Measurements from ENCODE around the gene CD22.
"Not testable (repeated sequence)": the region's sequence is repeated elsewhere in the genome, so short reads cannot be mapped to it uniquely, and the experiment has no call there.

CD22 gene

DNA sequence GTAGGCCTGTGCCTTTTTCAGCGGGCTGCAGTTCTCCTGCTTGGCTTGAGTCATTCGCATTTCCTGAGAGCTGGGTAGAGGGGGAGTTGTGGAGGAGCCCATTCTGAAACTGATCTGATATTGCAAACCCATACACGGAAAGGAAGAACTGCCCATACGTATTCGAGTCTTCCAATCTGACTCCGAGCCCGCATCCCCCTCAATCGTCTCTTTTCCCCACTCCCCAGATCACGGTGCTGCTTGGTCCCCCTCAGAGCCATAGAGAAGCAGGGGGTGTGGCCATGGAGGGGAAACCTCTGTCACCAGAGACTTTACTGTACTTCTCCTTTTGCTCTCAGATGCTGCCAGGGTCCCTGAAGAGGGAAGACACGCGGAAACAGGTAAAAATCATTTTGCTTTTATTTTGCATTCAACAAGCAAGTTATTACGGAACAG is at the start of gene CD22:
CD22 (plus strand) TSS at position 337 of the 435 bp plus-strand sequence. CDS start 2,854 bp downstream, outside the sequence.
- DNase-seq = no peak

DNA sequence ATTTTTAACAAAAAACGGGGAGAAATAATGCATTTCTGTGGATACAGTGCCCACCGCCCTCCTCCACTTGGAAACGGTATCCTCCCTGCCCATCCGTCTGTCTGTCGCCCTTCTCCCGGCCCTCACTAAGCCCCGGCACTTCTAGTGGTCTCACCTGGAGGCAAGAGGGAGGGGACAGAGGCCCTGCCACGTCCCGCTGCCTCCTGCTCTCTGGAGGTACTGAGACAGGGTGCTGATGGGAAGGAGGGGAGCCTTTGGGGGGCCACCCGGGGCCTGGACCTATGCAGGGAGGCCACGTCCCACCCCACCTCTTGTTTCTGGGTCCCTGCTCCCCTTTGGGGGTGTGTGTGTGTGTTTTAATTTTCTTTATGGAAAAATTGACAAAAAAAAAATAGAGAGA is 49.6 kb upstream of the CD22 start:
- DNase-seq = no peak

DNA sequence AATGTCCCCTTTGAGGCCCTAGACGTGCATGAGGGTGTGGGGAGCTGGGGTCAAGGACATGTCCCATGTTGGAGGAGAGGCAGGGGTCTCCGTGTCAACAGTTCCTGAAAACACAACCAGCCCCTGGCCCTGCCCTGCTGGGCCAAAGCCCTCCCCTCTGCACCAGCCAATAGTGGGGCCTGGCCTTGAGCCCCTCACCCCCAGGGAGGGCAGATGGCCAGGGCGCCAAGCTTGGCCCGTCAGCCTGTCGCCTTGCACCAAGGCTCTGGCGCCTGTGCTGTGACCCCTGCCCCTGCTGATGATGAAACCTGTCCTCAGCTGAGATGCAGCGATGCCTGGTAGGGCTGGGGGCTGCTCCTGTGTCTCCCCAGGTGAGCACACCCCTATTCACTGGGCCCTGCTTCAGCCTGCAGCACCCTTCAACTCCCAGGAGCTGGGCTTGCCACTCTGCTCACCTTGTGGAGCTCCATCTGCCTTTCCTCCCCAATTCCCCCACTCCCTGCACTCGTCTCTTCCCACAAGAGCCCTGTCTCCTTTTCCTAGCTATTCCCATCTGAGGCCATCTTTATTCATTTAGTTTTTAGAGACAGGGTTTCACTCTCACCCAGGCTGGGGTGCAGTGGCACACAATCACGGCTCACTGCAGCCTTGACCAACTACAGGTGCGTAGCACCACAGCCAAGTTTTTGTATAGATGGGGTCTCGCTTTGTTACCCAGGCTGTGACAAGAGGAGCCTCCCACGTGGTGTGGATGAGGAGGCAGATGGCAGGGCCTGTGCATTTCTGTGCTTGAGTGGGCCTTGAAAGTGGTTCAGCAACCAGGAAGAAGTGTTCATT is 48.8 kb upstream of the CD22 start:
- no peak for DNase-seq

DNA sequence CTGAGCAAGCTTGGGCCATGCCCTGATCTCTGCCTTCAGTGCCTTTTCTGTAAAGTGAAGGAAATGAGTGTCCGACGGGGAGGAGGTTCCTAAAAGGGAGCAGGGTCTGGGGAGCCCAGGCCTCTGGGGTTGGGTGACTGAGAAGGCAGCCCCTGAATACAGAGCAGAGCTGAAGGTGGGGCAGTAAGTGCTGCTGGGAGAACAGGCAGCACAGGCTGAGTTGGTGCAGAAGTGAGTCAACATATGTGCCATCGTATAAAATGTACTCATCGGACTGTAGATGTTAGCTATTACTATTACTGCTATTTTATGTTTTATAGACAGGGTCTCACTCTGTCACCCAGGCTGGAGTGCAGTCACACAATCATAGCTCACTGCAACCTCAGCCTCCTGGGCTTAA is 47.7 kb upstream of the CD22 start:
- no peak for DNase-seq

DNA sequence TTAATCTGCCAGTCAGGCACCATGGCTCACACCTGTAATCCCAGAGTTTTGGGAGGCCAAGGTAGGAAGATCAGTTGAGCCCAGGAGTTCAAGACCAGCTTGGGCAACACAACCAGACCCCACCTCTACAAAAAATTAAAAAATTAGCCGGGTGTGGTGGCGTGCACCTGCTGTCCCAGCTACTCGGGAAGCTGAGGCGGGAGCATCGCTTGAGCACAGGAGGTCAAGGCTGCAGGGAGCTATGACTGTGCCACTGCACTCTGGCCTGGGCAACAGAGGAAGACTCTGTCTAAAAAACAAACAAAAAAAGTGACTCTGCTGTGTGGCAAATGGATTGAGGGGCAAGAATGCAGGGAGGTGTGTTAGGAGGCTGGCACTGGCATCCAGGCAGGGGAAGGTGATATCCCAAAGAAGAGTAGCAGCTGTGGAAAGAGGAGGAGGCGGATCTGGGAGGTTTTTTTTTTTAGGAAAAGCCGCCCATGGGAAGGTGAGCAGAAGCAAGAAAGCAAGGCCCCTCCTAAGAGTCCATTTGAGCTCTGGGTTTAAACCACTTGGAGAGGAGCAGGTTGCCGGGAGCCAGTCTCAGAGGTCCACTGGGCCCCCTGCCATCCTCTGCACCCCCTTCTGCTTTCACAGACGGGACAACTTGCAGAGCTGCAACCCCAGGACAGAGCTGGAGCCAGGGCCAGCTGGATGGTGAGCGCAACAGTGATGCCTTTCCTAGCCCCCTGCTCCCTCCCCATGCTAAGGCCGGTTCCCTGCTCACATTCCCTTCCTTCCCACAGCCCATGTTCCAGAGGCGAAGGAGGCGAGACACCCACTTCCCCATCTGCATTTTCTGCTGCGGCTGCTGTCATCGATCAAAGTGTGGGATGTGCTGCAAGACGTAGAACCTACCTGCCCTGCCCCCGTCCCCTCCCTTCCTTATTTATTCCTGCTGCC is 44.6 kb upstream of the CD22 start:
- no peak for DNase-seq

DNA sequence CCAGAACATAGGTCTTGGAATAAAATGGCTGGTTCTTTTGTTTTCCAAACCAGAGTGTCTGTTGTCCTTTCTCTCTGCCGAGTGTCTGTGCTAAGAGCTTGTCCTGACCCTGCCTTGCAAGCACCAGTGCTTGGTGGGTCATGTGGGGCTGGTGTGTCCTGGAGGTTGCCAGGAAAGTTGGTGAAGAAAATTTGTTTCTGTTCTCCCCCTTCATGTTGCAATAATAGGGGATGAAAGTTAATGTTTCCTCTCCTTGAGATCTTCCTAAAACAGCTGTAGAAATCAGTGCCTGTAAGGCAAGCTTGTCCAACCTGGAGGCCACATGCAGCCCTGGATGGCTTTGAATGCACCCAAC is 43.9 kb upstream of the CD22 start:
- no peak for DNase-seq

DNA sequence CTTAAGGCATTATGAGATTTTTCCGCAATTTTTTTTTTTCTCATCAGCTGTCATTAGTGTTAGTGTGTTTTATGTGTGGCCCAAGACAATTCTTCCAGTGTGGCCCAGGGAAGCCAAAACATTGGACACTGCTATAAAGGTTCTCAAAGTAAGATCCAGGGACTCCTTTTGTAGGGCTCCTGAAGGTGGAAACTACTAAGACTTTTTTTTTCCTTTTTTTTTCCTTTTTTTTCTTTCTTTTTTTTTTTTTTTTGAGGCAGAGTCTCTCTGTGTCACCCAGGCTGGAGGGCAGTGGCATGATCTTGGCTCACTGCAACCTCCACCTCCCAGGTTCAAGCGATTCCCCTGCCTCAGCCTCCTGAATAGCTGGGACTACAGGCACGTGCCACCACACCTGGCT is 43.5 kb upstream of the CD22 start:
- DNase-seq = not testable (repeated sequence)

DNA sequence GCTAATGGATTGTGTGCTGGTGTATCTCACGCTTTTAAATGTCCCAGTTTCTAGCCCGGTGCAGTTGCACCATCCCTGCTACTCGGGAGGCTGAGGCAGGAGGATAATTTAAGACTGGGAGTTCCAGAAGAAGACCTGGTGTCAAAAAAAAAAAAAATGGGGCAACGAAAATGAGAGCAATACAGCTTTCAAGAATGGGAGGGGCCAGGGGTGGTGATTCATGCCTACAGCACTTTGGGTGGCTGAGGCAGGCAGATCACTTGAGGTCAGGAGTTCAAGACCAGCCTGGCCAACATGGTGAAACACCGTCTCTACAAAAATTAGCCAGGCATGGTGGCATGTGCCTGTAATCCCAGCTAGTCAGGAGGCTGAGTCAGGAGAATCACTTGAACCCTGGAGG is 42.9 kb upstream of the CD22 start:
- DNase-seq = not testable (repeated sequence)

DNA sequence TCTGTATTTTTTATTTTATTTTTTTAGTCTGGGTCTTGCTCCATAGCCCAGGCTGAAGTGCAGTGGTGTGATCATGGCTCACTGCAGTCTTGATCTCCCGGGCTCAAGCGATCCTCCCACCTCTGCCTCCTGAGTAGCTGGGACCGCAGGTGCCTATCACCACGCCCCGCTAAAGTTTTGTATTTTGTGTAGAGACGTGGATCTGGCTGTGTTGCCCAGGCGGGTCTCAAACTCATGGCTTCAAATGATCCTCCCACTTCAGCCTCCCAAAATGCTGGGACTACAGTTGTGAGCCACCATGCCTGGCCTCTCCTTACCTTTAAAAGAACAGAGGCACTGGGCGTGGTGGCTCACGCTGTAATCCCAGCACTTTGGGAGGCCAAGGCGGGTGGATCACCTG is 41.3 kb upstream of the CD22 start:
- DNase-seq = no peak

DNA sequence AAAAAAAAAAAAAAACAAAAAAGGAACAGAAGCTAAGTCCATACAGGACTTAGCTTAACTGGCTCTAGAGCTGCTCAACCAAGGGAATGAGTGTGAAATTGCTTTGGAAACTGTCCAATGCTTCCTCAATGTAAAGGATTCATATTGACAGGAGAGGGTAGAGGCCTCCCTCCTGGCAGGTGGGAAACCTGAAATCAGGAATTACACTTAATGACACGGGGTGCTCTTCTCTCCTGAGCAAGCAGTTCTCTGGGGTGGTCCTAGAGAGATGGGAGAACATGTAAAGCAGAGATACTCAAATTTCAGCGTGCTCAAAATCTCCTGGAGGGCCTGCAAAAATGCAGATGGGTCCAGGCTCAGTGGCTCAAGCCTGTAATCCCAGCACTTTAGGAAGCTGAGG is 40.7 kb upstream of the CD22 start:
- no peak for DNase-seq

DNA sequence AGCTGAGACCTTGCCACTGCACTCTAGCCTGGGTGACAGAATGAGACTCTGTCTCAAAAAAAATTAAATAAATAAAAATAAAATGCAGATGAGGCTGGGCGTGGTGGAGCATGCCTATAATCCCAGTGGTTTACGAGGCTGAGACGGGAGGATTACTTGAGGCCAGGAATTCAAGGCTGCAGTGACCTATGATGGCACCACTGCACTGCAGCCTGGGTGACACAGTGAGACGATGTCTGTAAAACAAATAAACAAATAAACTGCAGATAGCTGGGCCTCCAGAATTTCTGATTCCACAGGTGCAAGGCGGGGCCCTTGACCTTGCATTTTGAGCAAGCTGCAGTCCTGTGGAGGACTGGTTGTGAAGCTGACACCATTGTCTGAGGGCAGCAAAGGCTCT is 40.1 kb upstream of the CD22 start:
- no peak for DNase-seq

DNA sequence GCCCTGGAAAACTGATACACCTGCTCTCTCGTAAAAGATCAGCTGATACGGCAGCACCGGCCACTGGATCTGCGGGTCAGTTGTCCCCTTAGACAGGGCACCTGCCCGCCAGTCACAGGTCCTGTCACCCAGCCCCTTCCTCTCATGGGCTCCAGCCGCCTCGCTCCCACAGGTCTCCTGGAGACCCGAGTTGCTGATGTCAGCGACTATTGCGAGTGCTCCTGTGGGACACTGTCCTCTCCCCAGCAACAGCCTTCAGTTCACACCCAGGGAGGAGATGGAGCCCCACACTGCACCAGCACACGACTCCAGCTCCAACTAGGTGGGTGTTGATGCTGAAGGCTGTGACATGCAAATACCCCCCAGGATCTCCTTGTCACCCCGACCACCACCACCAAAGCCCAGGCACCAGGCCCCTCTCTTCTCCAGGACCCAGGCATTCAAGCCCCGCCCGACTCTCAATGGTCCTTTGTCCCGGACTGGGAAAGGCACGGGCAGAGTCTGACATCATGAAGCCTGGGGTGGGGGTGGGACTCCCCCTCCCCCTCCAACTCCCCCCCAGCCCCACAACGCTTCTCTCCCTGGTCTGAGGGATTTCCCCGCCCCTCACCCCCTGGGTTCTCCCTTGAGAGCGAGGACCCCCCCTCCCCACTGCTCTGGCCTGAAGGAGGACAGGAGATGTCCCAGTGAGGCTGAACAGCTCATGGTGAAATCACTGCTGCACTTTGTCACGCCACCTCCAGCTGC is 38.4 kb upstream of the CD22 start:
- DNase-seq = no peak

DNA sequence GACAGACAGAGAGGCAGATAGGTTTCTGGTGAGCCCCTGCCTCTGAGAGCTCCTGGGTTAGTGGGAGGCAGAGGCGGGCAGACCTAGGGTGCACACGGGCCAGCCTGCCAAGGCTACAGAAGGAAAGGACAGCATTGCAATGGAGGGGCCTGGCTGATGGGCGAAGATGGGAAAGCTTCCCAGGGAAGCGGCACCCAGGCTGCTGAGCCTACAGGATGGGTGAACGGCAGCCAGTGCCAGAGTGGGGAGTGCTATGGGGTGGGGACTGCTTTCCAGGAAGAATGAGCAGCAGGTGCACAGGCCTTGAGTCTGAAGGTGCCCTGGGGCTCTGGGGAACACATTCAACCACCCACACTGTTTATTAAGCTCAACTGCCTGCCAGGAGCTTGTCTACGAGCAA is 37.7 kb upstream of the CD22 start:
- DNase-seq = no peak

DNA sequence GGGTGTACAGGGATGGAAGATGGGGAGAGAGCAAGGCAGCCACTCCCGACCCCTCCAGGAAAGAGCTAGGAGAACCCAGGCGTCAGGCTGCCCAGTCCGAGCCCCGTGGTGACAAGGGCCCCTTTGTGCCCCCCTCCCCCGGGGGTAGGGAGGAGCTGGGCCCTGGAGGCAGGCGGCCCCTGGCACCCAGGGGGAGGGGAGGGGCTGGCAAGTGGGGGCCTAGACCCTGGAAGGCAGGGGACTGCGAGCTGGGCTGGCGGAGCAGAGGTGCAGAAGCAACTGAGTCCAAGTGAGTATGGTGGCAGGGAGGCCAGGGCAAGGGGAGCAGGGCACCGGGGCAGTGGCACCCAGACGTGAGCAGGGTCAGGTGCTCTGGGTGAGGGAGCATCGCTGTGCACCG is 37.1 kb upstream of the CD22 start, which contains the start of gene MAG:
MAG (plus strand) TSS at position 246 of the 400 bp plus-strand sequence. CDS start 3,248 bp downstream, outside the sequence.
- no peak for DNase-seq

DNA sequence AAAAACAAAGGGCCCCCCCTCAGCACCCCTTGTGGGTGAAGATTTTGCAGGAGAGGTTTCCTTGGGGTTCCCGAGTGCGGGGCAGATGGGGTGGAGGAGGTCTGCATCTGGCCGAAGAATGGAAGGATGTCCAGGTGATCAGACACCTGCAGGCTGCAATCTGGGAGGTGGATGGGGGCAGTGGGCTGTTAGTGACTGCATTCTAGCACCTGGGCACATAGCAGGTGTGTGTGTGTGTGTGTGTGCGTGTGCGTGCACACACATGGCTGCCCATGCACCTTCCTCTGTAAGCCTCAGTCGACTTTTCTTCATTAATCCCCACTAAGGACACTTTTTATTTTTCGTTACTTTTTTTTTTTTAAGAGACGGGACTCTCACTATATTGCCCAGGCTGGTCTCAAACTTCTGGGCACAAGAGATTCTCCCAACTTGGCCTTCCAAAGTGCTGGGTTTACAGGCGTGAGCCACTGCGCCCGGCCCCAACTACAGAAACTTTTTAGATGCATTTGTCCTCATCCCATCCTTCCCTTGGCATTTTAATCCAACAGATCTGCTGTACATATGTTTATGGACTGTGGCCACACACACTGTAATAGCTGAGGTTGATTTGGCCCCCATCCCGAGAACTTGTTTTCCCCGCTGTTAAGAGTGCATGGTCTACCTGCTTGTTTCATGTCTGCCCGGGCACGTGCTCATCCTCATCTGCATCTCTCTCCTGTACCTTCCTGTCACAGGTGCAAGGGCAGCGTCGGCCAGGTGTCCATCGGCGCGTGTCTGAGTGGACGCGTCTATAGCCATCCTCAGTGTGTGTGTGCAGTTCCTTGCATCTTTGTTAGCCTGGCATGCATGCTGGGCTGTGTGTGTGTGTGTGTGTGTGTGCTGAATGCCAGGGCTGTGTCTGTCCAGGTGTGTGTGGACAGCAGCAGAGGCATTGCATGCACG is 36.3 kb upstream of the CD22 start:
- DNase-seq = no peak

DNA sequence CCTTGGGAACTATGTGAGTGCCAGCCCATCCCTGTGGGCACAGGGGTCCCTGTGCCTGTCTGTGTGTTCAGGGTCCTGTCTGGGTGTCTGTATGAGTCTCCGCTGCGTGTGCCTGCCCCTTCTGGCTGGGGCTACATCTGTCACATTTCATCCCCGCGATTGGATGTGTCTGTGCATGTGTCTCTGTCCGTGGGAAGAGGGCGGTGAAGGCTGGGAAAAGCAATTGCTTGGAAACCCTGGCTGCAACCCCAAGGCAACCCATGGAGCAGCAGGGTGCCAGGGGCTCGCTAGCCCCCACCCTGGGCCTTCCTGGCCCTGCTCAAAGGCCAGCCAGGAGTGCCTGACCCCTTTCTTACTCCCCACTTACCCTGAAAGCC is 35.6 kb upstream of the CD22 start:
- DNase-seq = no peak

DNA sequence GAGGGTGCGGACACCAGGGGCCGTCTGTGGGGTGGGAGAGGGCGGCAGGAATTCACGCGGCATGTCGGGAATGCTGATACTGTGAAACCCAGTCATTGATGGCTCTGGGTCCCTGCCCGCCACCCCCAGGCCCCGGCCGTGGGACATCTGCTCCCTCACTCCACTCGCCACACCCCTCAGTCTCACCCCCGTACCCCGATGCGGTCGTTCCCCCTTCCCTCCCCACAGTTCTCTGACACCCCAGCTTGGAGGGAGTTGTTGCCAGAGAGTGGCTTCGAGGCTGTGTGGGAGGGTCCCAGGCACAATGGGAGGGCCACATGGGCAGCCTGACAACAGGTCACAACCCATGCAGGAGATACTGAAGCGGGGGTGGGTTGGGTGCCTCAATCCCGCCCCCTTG is 35.2 kb upstream of the CD22 start:
- no peak for DNase-seq

DNA sequence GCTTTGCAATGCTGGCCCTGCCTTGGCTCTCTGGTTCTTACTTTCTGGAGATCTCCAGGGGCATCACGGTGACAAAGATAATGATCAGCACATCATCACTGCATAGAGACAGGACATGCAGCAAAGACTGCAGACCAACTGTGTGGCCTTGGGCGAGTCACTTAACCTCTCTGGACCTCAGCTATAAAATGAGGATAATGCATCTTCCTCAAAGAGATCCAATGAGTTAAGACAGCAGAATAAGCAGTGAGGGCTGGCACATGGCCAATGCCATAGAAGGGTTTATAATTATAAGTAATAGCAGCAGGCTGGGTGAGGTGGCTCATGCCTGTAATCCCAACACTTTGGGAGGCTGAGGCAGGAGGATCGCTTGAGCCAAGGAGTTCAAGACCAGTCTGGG is 34.7 kb upstream of the CD22 start:
- no peak for DNase-seq

DNA sequence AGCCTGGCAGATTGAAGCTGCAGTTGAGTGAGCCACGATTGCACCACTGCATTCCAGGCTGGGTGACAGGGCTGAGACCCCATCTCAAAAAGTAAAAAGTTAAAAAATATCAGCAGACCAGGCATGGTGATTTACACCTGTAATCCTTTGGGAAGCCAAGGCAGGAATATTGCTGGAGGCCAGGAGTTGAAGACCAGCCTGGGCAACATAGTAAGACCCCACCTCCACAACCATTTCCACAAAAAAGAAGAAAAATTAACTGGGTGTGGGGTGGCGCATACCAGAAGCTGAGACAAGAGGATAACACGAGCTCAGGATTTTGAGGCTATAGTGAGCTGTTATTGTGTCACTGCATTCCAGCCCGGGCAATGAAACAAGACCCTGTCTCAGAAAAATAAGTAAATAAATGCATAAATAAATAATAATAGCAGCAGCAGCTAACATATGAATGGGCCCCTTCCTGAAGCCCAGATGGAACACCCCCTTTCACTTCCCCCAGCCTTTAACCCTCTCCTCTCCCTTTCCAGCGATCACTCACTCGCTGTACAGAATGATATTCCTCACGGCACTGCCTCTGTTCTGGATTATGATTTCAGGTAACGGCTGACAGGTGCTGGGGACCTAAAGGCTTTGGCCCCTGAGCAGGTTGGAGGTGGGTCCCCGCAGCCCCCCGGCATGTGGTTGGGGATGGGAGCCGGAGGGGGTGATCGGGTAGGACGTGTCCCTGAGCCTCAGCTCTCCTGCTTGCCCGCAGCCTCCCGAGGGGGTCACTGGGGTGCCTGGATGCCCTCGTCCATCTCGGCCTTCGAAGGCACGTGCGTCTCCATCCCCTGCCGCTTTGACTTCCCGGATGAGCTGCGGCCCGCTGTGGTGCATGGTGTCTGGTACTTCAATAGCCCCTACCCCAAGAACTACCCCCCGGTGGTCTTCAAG is 33.9 kb upstream of the CD22 start:
- no peak for DNase-seq

DNA sequence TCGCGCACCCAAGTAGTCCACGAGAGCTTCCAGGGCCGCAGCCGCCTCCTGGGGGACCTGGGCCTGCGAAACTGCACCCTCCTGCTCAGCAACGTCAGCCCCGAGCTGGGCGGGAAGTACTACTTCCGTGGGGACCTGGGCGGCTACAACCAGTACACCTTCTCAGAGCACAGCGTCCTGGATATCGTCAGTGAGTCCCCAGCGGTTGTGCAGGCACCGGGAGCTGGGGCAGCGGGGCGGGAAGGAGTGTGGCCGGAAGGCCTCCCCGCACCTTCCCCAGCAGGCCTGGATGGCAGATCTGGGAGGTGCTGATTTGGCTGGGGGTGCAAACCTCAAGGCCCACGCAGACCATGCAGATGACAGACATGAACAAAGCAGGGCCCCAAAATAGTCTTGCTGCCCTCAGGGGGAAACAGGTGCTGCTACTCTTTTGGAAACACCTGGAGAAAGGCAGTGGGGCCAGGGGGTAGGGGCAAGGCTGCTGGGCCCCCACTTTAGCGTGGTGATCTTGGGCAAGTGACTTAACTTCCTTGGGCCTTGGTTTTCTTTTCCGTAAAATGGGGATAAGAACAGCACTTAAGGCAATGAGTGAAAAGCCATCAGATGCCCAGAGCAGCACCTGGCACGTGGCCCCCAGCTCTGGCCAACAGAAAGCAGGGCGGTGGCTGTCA is 33.1 kb upstream of the CD22 start:
- no peak for DNase-seq
